Measurements from ENCODE around the gene ZNF84.

The ZNF84 gene

GRCh38 chr12:133108150-133108549 lies 70.8 kb downstream of the ZNF84 start:
- peak overlapping the region in 1 of 2 donors; percentile 15 for H3K4me3 ChIP-seq (ENCODE audit: low read length in 2 of 2)
- H3K36me3 ChIP-seq (ENCODE audit: control insufficient read depth in 2 of 2, insufficient read depth in 2 of 2, low read length in 2 of 2), result peaks cover 24 to 35% of the 10 kb centered on the region in 2 donors
- no peak overlapping the region for H3K9ac ChIP-seq (ENCODE audit: low read depth in 1 of 2, low read length in 2 of 2)

More at GRCh38 chr12:133108150-133108549, 70.8 kb downstream of the ZNF84 start:
- Histone ChIP-seq H3K27me3 (ENCODE audit: control insufficient read depth in 2 of 2, insufficient read depth in 2 of 2, low read length in 2 of 2) (no peaks in the 10 kb centered on the region), H3K27ac (ENCODE audit: low read depth in 2 of 2, low read length in 2 of 2) (no peak overlapping the region), H3K9me3 (ENCODE audit: control insufficient read depth in 2 of 2, low read length in 2 of 2) (peaks cover 59 to 69% of the 10 kb centered on the region in 2 donors), H3K4me1 (ENCODE audit: control insufficient read depth in 2 of 2, insufficient read depth in 2 of 2, low read length in 2 of 2) (no peaks in the 10 kb centered on the region)
